Skin of body (tissue), 3 donors: ENCODE measurements around the gene ANKRD61. TPM values are rescaled to one million over a fixed set of nuclear protein-coding genes. Genes with fewer than 3 reads are reported as not detected.
"Not testable (repeated sequence)": the region's sequence is repeated elsewhere in the genome, so short reads cannot be mapped to it uniquely, and the experiment has no call there.

Experiments
- DNase-seq: peaks from one replicate; lab custom pipeline; 2025; lab: John Stamatoyannopoulos, UW
- small RNA-seq: library from RNA; depleted of rRNA; stranded (forward); fragments of <200 nt; gene quantifications from one replicate; pipeline ENCODE3, GENCODE V24; 2014; ENCODE audit warnings: low replicate concordance
- total RNA-seq: library from RNA; depleted of rRNA; stranded (reverse); fragments of >200 nt; gene quantifications from one replicate; pipeline ENCODE4 v1.2.3, GENCODE V29; 2014

ANKRD61 gene
- total RNA-seq, 1 donor from 2014 or later: not detected

- DNase-seq: no peak
Measured at GRCh38 chr7:6031567-6031966, 391 bp downstream of the ANKRD61 start.

GRCh38 chr7:6032167-6032566 is 991 bp downstream of the ANKRD61 start:
- no peak for DNase-seq

- no peak for DNase-seq
Measured at GRCh38 chr7:6032641-6033040, 1.5 kb downstream of the ANKRD61 start.

GRCh38 chr7:6035165-6035564 is 4.0 kb downstream of the ANKRD61 start:
- DNase-seq: no peak

GRCh38 chr7:6035686-6036085 is 4.5 kb downstream of the ANKRD61 start:
- DNase-seq: no peak

GRCh38 chr7:6049780-6050179 is 18.6 kb downstream of the ANKRD61 start:
- DNase-seq: no peak

GRCh38 chr7:6051185-6051584 is 20.0 kb downstream of the ANKRD61 start:
- DNase-seq: not testable (repeated sequence)

- no peak for DNase-seq
Measured at GRCh38 chr7:6056616-6057015, 25.4 kb downstream of the ANKRD61 start.

- no peak for DNase-seq
Measured at GRCh38 chr7:6057316-6058129, 26.3 kb downstream of the ANKRD61 start.

GRCh38 chr7:6059941-6060340 is 28.8 kb downstream of the ANKRD61 start:
- DNase-seq: not testable (repeated sequence)

GRCh38 chr7:6071406-6071805 is 40.2 kb downstream of the ANKRD61 start:
- DNase-seq: no peak

- no peak for DNase-seq
Measured at GRCh38 chr7:6074612-6075380, 43.6 kb downstream of the ANKRD61 start.

- DNase-seq: no peak
Measured at GRCh38 chr7:6078548-6078947, 47.4 kb downstream of the ANKRD61 start.

GRCh38 chr7:6083047-6083446 is 51.9 kb downstream of the ANKRD61 start:
- DNase-seq: not testable (repeated sequence)

Small RNA genes lying within 50 kb of the gene (small RNA-seq; reads per million reads assigned to genes)
- not detected for gene RF00019
- gene RNU6-218P: not detected
- 0.19 reads per million for gene SNORA80D

Other genes with a start within 250 kb of the ANKRD61 start
- 28.6 TPM for gene RNF216, start 249.7 kb upstream of the ANKRD61 start, total RNA-seq
- gene OCM, start 150.6 kb upstream of the ANKRD61 start, total RNA-seq: not detected
- 44.8 TPM for gene CCZ1, start 132.6 kb upstream of the ANKRD61 start, total RNA-seq
- gene RSPH10B, start 60.7 kb upstream of the ANKRD61 start, total RNA-seq: 0.20 TPM
- gene PMS2, start 22.3 kb upstream of the ANKRD61 start, total RNA-seq: 13.0 TPM
- 17.9 TPM for gene AIMP2, start 22.1 kb upstream of the ANKRD61 start, total RNA-seq
- gene EIF2AK1, start 27.8 kb downstream of the ANKRD61 start, total RNA-seq: 88.4 TPM
- 6.5 TPM for gene USP42, start 73.6 kb downstream of the ANKRD61 start, total RNA-seq
- gene CYTH3, start 241.2 kb downstream of the ANKRD61 start, total RNA-seq: 23.2 TPM